HL-60 (cell line): Measurements from ENCODE around the gene ARFGAP1.

ENCODE experiments used
- POLR2AphosphoS5 ChIP-seq: IDR thresholded peaks from 2 replicates; pipeline ENCODE4 v1.6.1; 2012; ENCODE audit warnings: low read depth
- REST ChIP-seq: IDR thresholded peaks from 2 replicates; pipeline ENCODE4 v1.6.1; 2012; ENCODE audit warnings: low read depth; ENCODE audit not compliant: insufficient replicate concordance
- TF ChIP-seq, protein P1 (sequence below): IDR thresholded peaks from one replicate; pipeline ENCODE4 v1.5.1; 2011; ENCODE audit warnings: low read length, control low read depth, inconsistent platforms; ENCODE audit not compliant: insufficient read depth

GRCh38 chr20:63260521-63260920 is 12.1 kb upstream of the ARFGAP1 start:
- TF ChIP-seq, protein P1, sequence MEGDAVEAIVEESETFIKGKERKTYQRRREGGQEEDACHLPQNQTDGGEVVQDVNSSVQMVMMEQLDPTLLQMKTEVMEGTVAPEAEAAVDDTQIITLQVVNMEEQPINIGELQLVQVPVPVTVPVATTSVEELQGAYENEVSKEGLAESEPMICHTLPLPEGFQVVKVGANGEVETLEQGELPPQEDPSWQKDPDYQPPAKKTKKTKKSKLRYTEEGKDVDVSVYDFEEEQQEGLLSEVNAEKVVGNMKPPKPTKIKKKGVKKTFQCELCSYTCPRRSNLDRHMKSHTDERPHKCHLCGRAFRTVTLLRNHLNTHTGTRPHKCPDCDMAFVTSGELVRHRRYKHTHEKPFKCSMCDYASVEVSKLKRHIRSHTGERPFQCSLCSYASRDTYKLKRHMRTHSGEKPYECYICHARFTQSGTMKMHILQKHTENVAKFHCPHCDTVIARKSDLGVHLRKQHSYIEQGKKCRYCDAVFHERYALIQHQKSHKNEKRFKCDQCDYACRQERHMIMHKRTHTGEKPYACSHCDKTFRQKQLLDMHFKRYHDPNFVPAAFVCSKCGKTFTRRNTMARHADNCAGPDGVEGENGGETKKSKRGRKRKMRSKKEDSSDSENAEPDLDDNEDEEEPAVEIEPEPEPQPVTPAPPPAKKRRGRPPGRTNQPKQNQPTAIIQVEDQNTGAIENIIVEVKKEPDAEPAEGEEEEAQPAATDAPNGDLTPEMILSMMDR = no peak
- no peak for TF ChIP-seq POLR2AphosphoS5
- TF ChIP-seq REST = no peak
